ENCODE measurements around the gene MINDY1. TPM values are rescaled to one million over a fixed set of nuclear protein-coding genes. Genes with fewer than 3 reads are reported as not detected.

The MINDY1 gene
- polyA plus RNA-seq, 3 donors = 38.9 to 58.3 (median 39.3) TPM

DNA sequence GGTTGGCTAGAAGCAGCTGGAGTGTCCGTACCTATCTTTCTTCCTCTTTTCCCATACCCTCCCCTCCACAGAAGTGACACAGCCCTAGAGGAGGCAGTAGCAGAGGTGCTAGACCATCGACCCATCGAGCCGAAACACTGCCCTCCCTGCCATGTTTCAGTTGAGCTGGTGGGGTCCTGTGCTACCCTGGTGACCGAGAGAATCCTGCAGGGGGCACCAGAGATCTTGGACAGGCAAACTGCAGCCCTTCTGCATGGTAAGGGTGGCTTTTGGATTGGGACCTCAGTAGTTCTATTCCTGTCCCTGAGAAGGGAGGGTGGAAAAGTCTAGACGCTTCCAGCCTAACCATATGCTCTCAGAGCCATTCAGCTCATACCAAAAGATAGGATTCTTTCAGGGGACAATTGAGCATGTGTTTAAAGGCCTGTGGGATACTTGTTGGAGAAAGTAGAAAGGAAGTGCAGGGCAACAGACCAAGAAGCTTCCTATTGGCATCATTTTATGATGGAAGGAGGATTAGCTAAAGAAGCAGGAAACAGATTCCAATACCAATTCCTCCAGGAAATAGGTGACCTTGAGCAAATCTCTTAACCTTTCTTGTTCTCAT lies 17.9 kb upstream of the MINDY1 start:
- DNase-seq (ENCODE audit: extremely low read depth in 1 of 11, low read depth in 9 of 11, low spot score in 4 of 11) = peak in 5 of 11 donors; percentile 51 to 71 (median 56)

DNA sequence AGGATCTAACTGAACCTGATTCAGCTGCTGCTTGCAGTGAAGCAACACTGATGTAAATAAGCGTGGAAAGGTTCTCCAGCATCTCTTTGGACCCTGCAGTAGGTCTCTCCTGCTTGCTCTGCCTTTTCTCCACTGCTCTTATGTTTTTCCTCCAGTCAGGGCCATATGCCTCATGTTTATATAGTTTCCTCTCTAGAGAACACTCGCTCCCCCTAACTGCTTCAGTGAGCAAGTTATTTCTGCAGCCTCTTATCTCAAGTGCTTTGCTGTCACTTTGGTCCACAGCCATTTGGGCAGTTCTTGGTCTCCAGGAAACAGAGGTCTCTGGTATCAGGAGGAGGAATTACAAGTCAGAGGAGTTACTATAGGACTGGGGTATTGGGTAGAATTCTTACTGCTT lies 6.8 kb upstream of the MINDY1 start:
- DNase-seq (ENCODE audit: extremely low read depth in 1 of 11, low read depth in 9 of 11, low spot score in 4 of 11) = peak in 7 of 11 donors; percentile 45 to 85 (median 73)

DNA sequence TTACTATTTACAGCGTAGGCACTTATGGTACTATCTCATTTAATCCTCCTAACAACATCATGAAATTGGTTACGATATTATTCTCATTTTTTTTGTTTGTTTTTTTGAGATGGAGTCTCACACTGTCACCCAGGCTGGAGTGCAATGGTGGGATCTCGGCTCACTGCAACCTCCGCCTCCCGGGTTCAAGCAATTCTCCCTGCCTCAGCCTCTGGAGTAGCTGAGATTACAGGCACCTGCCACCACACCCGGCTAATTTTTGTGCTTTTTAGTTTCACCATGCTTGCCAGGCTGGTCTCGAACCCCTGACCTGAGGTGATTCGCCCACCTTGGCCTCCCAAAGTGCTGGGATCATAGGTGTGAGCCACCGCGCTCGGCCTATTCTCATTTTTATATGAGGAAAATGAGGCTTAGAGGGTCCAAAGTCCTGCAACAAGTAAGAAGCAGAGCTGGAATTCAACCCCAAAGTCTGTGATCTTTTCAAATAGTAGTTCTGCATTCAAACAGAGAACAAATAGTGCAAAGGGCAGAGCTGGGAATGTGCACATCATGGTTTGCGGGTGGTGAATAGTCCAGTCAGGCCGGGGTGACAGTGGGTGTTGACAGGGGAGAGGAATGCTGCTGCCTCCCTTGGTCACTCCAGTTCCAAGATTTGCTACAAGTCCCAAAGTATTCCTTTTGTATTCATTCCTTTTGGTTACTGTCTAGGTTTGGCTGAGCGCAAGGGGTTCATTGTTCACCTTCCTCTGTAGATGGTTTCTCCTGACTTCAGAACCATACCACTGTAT lies 6.2 kb upstream of the MINDY1 start:
- no peak for DNase-seq (ENCODE audit: extremely low read depth in 1 of 11, low read depth in 9 of 11, low spot score in 4 of 11)

DNA sequence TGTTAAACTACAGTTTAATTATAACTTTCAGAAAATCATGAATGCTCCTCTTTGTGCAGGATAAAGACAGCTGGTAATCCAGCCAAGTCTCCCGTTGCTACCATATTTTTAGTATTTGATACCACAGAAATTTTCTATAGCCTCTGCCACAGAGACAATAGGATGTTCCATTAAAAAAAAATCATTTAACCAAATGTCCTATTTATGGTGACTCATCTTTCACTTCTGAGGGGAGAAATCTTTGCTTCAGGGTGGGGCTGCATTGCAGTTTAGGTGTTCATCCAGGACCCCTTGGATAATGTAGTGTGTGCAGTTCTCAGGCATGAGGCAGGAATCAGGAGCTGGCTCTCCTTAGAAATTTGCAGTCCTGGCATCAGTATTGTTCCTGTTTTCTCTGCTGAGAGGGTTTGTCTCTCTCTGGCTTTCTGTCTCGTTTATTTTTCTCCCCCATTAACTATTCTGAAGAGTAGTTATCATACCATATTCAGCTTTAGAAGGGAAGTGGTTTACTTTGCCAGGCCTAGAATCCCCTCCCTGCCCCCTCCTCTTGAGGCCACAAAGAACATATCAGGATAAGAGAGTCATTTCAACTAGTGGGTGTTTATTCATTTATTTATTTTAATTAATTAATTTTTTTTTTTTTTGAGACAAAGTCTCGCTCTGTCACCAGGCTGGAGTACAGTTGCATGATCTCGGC lies 4.6 kb upstream of the MINDY1 start:
- no peak for DNase-seq (ENCODE audit: extremely low read depth in 1 of 11, low read depth in 9 of 11, low spot score in 4 of 11)

DNA sequence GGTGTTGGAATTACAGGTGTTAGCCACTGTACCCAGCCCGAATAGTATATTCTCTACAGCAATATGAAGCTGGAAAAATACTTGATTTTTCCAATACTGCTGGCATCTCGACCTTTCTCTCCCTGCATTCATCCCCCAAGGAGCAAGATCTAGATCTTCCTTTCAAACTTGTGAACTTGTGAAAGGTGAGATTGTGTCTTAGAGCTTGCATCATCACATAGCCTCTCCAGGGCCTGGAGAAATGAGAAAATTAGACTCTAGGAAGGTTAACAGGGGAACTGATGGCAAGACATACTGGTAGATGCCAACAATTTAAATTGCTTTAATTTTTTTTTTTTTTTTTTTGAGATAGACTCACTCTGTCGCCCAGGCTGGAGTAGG lies 3.6 kb upstream of the MINDY1 start:
- DNase-seq (ENCODE audit: extremely low read depth in 1 of 11, low read depth in 9 of 11, low spot score in 4 of 11) = no peak

DNA sequence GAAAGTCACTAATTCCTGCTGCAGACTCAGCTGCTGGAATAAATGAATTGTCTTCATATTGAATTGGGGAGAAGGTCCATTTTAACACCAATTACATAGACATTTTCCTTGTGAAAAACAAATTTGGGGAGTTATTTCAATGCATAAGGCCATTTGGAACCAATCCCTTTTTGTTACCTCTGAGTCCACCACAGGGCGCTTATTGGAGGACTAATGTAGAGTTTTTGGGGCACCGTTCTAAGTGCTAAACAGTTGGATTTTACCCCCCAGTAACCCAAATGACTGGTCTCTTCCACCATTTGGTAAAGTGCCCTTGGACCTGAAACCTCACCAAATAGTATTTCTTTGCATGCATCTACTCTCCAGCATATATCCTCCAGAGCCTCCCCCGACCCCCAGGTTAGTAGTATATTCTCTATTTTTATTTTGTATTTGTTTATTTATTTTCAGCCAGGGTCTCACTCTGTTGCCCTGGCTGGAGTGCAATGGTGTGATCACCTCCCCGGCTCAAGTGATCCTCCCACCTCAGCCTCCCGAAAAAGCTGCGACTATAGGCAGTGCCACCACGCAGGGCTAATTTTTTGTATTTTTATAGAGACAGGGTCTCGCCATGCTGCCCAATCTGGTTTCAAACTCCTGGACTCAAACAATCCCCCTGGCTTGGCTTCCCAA lies 3.1 kb upstream of the MINDY1 start:
- no peak for DNase-seq (ENCODE audit: extremely low read depth in 1 of 11, low read depth in 9 of 11, low spot score in 4 of 11)

DNA sequence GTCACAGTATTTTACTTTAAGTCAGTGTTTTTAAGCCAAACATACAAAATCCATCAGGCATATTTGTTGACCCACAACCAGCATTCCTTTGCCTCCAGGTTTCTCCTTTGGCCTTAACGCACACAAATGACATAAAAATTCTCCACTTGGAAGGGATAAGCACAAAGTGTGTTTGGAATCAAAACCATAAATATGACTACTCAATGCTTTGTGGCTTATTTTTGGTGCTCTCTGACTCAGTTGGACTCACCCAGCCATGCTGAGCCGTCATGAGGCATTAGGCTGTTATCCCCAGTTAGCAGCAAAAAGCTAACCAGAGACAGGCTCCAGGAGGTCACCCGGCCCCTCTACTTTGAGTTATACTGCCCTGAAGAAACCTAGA lies 2.5 kb upstream of the MINDY1 start:
- DNase-seq (ENCODE audit: extremely low read depth in 1 of 11, low read depth in 9 of 11, low spot score in 4 of 11) = no peak

DNA sequence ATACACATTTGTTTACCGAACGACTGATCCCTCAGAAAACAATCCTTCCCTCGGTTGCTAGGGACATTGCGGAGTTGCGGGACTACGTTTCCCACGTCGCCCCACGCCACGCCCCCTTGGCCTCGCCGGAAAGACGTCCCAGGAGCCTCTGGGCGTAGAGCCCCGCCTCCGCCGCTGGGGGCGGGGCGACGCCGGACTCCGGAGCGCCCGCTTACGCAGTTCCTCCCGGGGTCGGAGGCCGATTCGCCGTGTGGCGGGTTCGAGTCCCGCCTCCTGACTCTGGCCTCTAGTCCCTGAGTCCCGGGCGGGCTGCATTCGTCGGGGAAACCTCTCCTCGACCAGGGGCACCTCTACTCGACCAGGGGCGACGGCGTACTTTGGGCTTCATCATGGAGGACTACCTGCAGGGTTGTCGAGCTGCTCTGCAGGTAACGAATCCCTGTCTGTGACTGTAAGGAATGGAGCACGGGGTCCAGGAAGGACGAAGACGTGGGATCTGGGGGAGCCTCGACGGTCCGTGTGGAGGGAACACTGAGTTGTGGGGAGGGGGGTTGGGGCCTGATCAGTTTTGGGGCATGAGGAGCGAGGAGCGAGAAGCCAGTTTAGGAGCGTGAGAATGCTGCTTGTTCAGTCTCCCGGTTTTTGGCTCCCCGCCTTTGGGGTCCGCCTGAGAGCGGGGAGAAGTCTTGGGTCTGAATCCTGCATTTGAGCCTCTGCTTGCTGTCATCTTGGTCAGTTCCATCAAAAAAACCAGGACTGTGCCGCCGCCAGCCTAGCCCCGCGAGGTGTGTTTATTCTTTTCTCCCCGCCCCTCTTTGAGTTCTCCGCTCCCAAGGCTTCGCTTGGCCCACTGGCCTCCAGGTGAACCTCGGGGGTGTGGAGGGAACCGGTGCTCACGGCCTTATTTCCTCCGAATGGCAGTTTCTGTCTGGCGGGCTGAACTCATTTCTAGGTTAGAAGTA lies 1.8 kb upstream of the MINDY1 start, which contains the start of gene PRUNE1:
Gene PRUNE1, plus strand, starts transcription at position 206 of the 962 bp plus-strand sequence. Its CDS starts 184 bp downstream, at position 390.
- peak; percentile 90 to 98 (median 95) for DNase-seq (ENCODE audit: extremely low read depth in 1 of 11, low read depth in 9 of 11, low spot score in 4 of 11)

DNA sequence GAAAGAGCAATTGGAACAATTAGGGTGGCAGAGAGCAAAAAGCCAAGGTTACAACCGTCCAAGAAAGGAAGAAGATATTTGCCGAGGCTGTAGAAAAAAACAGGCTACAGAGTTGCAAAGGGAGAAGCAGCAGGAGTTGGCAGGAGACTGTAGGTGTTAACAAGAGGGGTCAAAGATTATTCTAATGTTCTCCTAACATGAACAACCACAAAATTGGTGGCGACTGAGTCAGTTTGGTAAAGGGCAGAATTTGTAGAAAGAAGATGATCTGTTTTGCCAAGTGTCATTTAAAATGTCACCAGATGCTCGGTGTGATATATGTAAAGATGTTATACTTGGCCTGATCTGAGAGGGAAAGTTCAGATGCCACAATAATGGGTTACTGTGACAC lies 1.1 kb upstream of the MINDY1 start:
- DNase-seq (ENCODE audit: extremely low read depth in 1 of 11, low read depth in 9 of 11, low spot score in 4 of 11) = no peak

DNA sequence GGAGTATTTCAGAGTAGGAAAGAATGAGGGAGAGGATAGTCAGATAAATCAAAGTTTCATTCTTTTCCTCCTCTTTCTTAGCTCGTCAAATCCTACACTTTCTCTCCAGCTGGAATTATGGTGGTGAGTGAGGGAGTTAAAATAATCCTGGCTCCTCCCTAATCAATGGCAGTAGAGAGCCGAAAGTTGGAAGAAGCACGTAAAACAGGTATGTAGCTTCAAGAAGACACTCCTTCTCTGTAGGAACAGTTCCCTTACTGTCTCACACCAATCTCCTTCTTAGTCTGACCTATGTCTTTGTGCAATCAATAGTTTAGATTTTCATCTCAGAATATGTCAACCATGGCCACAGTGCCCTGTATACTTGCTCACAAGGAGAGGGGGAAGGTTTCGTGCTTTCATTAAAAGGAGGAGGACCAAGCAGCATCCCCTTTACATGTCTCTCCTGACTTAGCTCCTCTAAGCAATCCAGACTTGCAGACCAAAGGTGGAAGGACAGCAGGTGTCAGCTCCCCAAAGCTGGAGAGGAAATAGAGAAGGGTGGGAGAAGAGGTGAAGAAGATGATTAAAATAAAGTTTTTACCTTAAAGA lies 878 bp downstream of the MINDY1 start:
- no peak for DNase-seq (ENCODE audit: extremely low read depth in 1 of 11, low read depth in 9 of 11, low spot score in 4 of 11)

DNA sequence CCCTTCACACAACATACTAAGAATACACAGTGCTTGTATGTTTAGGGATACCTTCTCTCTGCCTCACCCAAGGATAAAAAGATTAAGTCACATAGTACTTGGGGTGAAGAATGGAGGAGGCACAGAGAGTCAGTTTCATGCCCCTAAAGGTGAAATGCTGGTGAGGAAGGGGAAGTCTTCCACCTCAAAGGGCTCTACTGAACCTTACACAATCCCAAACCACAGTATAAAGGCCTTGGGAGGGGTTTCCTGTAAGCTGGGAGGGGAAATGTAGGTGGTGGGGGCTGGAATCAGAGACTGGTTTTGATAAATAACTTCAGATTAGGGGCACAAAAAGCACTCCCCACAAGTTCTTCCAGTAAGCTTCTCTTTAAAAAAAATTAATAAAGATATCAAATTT lies 3.5 kb downstream of the MINDY1 start:
- DNase-seq (ENCODE audit: extremely low read depth in 1 of 11, low read depth in 9 of 11, low spot score in 4 of 11) = no peak

DNA sequence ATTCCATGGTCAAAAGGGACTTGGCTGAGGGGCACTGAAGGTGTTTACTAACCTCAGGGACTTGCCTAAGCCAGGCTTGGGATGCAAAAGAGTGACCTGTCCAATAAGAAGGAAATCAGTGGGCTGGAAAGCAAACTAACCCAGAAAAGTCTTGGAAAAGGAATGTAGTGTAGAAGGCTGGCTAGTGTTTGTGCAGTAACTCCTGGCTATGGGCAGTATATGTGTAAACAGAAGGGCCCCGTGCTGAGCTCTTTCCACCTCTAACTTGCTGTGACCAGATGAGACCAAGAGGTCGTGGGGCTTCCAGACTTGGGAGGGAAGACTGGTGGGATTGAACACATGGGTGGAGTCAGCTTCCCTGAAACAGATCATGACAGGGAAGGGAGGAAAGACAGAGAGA lies 4.1 kb downstream of the MINDY1 start:
- no peak for DNase-seq (ENCODE audit: extremely low read depth in 1 of 11, low read depth in 9 of 11, low spot score in 4 of 11)

DNA sequence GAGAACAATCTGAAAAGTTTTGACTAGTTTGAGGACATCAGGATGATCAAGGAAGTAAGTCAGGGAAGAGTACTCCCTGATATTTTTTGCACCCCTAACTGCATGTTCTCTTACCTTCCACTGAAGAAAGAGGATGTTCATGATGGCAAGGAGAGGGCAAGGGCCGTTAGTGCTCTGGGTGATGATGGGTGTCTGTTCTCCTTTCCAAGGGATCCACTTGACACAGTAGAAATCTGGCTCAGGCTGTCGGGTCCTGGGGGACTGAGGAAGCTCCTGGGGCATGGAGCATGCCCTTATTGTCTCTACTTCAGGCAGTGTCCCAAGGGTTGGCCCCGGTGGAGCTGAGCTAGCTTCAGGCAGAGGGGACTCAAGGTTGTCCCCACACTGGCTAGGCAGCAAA lies 4.7 kb downstream of the MINDY1 start:
- DNase-seq (ENCODE audit: extremely low read depth in 1 of 11, low read depth in 9 of 11, low spot score in 4 of 11) = no peak

DNA sequence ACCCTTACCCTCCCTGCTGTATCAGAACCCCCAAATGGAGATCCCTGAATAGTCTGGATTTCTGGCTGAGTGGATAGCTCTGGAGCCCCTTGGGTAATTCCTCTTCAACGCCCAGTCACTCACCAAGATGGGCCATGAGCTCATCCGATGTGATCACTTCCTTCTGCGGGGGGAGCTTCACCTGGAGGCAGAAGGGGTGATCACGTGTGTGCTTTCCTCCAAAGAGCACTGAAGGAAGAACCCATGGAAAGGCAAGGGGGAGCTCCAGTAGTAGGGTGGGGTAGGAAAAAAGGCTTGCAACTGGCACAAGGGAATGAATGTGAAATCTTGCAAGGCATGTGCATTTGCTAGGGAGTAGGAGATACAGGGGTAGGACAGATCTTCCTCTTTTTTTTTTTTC lies 5.1 kb downstream of the MINDY1 start:
- DNase-seq (ENCODE audit: extremely low read depth in 1 of 11, low read depth in 9 of 11, low spot score in 4 of 11) = no peak

DNA sequence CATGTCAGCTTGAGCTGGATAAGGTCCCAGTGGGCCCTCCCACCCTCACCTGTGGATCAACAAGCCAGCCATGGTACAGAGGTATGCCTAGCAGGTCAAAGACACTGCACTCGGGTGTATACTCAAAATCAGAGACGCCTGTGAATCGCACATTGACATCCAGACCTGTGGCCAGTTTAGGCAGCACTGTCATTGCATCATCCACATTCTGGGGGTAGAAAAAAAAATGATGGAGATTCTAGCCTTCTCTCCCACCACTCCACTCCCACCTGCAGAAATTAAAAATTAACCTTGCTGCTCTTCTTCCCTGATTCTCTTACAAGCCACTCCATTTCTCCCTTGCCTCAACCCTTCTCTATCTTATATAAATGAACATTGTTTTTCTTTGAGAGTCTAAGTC lies 6.3 kb downstream of the MINDY1 start:
- no peak for DNase-seq (ENCODE audit: extremely low read depth in 1 of 11, low read depth in 9 of 11, low spot score in 4 of 11)

DNA sequence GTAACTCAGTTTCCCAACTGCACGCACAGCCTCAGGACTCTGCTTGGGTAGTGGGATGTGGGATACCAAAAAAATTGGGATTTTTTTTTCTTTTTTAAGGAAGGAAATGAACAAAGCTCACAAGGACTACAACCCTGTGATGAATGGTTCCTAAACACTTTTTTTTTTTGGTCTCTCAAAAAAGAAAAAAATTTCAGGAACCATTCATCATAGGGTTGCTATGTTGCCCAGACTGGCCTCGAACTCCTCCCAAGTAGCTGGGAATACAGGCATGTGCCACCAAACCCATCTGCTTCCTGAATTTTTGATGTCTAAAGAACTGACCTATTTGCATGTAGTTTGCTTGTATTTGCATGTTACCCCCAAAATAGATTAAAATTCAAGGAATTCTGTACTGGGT lies 6.8 kb downstream of the MINDY1 start:
- DNase-seq (ENCODE audit: extremely low read depth in 1 of 11, low read depth in 9 of 11, low spot score in 4 of 11) = no peak

DNA sequence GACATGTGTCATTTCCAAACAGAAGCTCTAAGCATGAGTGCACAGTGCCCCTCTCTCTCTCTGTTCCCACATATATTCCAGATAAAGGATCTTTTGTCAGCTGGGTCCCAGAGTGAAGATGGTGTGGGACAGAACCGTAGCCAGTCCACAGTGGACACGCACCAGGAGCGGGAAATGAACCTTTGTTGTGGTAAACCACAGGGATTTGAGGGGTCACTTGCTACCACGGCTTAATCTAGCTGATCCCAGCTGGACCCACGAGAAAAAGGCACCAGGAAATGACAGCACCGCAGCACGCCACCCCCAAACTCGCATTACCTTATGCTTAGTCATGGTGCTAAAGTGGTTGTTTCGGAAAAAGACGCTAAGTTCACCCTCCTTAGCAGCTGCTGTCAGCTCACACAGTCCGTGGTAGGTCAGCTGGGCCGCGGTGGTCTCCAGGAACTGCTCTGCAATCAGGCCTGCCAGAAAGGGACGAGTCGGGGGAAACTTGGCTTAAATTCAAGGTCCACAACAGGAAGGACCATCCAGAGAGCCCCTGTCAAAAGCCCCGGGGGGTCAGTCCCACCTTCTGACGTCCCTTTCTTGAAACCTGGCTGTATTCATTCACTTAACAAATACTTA lies 7.5 kb downstream of the MINDY1 start:
- no peak for DNase-seq (ENCODE audit: extremely low read depth in 1 of 11, low read depth in 9 of 11, low spot score in 4 of 11)

DNA sequence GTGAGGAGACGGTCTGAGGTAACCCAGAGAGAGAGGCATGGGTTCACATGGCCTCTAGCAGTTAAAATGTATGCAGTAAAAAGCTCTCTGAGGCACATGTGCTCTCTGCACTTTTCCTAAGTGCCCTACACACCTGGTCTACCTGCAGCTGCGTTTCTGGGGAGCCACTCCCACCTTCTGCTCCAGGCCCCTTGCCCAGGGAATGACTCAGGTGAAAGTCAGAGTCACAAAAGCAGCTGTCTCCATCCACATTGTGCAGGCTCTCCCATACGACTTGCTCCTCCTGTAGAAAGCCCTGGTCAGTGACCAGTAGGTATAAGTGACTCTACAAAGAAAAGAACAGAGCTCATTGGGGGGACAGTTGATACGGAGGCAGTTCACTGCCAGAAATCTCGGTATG lies 8.8 kb downstream of the MINDY1 start:
- no peak for DNase-seq (ENCODE audit: extremely low read depth in 1 of 11, low read depth in 9 of 11, low spot score in 4 of 11)

All from renal cortex interstitium (tissue), 11 donors.